ENCODE results near the gene CLMN. TPM values are rescaled to one million over a fixed set of nuclear protein-coding genes. Genes with fewer than 3 reads are reported as not detected.

CLMN gene
- total RNA-seq, 4 donors from 2014 or later, result 6.5 to 10.0 (median 7.9) TPM

DNA sequence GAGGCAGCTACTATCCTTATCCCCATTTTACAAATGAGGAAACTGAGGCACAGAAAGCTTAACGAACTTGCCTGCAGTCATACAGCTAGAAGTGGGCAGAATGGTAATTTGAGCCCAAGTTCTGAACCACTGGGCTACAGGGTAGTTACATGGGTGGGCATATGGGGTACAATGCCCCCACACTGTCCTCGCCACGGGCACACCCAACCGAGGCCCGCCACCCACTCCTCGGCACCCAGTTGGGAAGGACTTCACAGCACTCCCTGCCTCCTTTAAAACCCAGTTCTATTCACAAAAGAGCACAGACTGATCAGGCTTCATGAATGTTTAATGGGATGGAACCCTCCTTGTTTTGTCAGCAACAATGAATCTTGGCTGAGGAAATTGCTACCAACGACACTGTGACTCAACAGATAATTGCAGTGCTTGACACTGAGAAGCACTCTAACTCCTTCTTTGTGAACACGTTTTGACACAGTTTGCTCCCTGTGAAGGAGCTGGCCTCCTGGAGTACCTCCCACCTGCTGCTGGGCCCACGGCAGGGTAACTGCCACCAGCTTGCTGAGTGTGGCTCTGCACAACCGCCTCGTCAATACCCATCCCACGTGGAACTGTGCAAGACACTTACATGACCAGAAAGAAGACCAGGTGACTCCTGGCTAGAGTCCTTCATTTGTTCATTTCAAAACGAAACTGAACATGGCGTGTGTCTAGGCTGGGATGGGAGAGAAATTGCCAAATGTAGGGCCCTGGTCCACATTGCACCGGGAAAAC is 63.5 kb downstream of the CLMN start:
- intact Hi-C loops (cut with DNase I), result no loop called here
- no peaks in the 10 kb centered on the region for H3K36me3 ChIP-seq
- 86% methylated on average over 15 of the region's 15 CpGs for WGBS
- TF ChIP-seq EP300 (IDR thresholded peaks at IDR 0.05) (no peak), POLR2A (IDR thresholded peaks at IDR 0.05; ENCODE audit: low read depth) (no peak), POLR2AphosphoS5 (IDR thresholded peaks at IDR 0.05) (no peak)
- TF ChIP-seq, protein P1, sequence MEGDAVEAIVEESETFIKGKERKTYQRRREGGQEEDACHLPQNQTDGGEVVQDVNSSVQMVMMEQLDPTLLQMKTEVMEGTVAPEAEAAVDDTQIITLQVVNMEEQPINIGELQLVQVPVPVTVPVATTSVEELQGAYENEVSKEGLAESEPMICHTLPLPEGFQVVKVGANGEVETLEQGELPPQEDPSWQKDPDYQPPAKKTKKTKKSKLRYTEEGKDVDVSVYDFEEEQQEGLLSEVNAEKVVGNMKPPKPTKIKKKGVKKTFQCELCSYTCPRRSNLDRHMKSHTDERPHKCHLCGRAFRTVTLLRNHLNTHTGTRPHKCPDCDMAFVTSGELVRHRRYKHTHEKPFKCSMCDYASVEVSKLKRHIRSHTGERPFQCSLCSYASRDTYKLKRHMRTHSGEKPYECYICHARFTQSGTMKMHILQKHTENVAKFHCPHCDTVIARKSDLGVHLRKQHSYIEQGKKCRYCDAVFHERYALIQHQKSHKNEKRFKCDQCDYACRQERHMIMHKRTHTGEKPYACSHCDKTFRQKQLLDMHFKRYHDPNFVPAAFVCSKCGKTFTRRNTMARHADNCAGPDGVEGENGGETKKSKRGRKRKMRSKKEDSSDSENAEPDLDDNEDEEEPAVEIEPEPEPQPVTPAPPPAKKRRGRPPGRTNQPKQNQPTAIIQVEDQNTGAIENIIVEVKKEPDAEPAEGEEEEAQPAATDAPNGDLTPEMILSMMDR (IDR thresholded peaks at IDR 0.05), result no peak
- no peaks in the 10 kb centered on the region for H3K27me3 ChIP-seq
- no peak overlapping the region for H3K27ac ChIP-seq (replicated peaks in 1 of 4)
- peaks cover 0 to 26% (median 16%) of the 10 kb centered on the region in 4 donors for H3K4me1 ChIP-seq
- H3K9me3 ChIP-seq, result no peaks in the 10 kb centered on the region
- no peak overlapping the region for H3K4me3 ChIP-seq
- no peak for DNase-seq (ENCODE audit: extremely low spot score)

DNA sequence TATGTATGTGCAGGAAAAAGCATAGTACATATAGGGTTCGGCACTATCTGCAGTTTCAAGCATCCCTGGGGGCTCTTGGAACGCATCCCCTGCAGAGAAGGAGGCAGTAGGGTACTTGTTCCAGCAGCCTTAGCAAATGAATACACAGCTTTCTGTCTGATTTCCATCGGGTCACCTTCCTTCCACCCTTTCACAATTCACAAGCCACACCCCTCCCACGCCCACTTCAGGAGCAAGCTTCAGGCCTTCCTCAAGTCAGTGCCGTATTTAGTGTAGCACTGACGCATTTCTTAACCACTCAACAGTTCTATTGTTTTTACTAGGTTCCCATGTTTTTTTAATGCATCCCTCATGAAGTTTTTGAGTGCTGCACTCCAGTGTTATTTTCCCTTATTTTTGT is 64.2 kb downstream of the CLMN start:
- Histone ChIP-seq H3K36me3 (no peaks in the 10 kb centered on the region), H3K4me1 (peaks cover 0 to 25% (median 14%) of the 10 kb centered on the region in 4 donors)

DNA sequence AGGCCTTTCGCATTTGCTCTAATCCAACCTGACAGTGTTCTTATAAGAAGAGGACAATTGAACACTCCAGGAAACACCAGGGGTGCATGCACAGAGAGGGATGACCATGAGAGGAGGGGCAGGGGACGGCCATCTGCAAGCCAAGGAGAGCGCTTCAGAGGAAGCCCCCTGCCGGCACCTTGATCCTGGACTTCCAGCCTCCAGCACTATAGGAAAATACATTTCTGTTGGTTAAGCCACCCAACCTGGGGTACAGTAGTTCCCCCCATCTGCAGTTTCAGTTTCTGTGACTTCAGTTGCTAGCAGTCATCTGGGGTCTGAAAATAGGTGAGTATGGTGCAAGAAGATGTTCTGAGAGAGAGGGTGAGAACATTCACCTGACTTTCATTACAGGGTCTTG is 64.7 kb downstream of the CLMN start:
- no peak for DNase-seq (ENCODE audit: extremely low spot score)
- no peaks in the 10 kb centered on the region for H3K9me3 ChIP-seq
- intact Hi-C loops (cut with DNase I), result no loop called here
- peaks cover 0 to 25% (median 14%) of the 10 kb centered on the region in 4 donors for H3K4me1 ChIP-seq
- no peak for TF ChIP-seq POLR2AphosphoS5 (IDR thresholded peaks at IDR 0.05)
- TF ChIP-seq, protein P1 (IDR thresholded peaks at IDR 0.05), result no peak
- TF ChIP-seq EP300 (IDR thresholded peaks at IDR 0.05), result no peak
- TF ChIP-seq POLR2A (IDR thresholded peaks at IDR 0.05; ENCODE audit: low read depth), result no peak
- H3K36me3 ChIP-seq, result no peaks in the 10 kb centered on the region
- no peak overlapping the region for H3K4me3 ChIP-seq
- no peaks in the 10 kb centered on the region for H3K27me3 ChIP-seq
- 96% methylated on average over 3 of the region's 4 CpGs for WGBS
- H3K27ac ChIP-seq (replicated peaks in 1 of 4), result no peak overlapping the region

More for the DNA sequence above, 64.2 kb downstream of the CLMN start:
- Histone ChIP-seq H3K4me3 (no peak overlapping the region), H3K9me3 (no peaks in the 10 kb centered on the region), H3K27ac (replicated peaks in 1 of 4) (no peak overlapping the region), H3K27me3 (no peaks in the 10 kb centered on the region)
- DNase-seq (ENCODE audit: extremely low spot score), result no peak
- 69% methylated on average over 6 of the region's 6 CpGs for WGBS
- TF ChIP-seq, protein P1 (IDR thresholded peaks at IDR 0.05), result no peak
- TF ChIP-seq EP300 (IDR thresholded peaks at IDR 0.05), result no peak
- TF ChIP-seq POLR2AphosphoS5 (IDR thresholded peaks at IDR 0.05), result peak in 1 of 2 donors; percentile 9
- intact Hi-C loops (cut with DNase I), result no loop called here

DNA sequence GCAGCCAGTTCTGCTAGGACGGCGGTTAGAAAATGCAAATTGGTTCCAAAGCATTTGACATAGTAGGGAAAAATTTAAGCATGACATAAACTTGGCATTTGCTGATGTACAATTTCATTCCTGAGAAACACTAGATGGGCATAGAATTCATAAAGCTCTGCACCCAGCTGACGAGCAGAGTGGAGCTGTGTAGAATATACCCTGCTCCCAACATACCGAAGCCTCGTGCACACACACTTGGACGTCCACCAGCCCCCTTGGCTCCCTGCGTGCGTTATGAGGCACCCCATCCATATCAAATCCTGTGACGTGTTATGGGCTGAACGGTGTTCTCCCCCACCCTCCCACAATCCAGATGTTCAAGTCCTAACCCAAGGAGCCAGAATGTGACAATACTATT is 65.4 kb downstream of the CLMN start:
- no peaks in the 10 kb centered on the region for H3K27me3 ChIP-seq
- no peaks in the 10 kb centered on the region for H3K36me3 ChIP-seq
- intact Hi-C loops (cut with DNase I), result no loop called here
- WGBS, result 60% methylated on average over 10 of the region's 10 CpGs
- no peak for DNase-seq (ENCODE audit: extremely low spot score)
- TF ChIP-seq EP300 (IDR thresholded peaks at IDR 0.05) (no peak), POLR2AphosphoS5 (IDR thresholded peaks at IDR 0.05) (no peak), POLR2A (IDR thresholded peaks at IDR 0.05; ENCODE audit: low read depth) (no peak)
- TF ChIP-seq, protein P1 (IDR thresholded peaks at IDR 0.05), result no peak
- no peak overlapping the region for H3K4me3 ChIP-seq
- no peaks in the 10 kb centered on the region for H3K9me3 ChIP-seq
- peaks cover 0 to 19% (median 14%) of the 10 kb centered on the region in 4 donors for H3K4me1 ChIP-seq
- H3K27ac ChIP-seq (replicated peaks in 1 of 4), result no peak overlapping the region

Data from esophagus muscularis mucosa (tissue), 4 donors.